NCI-H2107 (cell line): Measurements from ENCODE around the gene GPAT2.
"Not testable (repeated sequence)": the region's sequence is repeated elsewhere in the genome, so short reads cannot be mapped to it uniquely, and the experiment has no call there.

Experiments used
- DNase-seq: peaks from one replicate; lab custom pipeline; 2025; lab: John Stamatoyannopoulos, UW

The GPAT2 gene

DNA sequence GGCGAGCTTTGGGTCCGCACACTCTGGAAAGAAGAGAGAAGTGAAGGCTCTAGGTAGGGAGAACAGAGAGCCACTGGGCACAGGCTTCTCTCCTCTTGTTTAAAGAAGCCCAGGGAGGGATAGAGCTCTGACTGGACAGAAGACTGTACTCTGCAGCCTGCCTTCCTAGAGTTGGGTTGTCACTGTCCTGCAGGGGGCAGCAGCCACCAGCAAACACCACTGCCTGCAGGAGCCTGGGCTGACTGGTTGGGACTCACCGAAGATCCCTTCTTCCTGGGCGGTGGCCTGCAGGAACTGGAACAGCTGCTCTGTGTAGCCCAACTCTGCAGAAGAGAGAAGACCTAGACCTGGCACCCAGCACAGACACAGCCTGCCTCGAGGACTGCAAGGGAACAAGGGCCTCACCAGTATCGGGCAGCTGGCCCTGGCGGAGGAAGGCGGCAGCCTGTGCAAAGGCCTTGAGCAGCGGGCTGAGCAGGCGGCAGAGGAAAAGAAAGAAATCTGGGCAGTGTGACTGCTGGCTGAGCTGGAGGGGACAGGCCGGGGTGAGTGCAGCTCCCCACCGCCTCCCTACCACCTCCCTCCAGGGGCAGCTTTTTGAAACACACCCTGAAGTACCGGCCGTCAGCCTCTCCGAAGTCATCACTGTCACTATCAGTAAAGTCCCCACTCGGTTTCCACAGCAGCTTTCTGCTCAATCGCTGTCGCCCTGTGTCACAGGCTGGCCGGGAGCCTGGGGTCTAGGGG lies 11.8 kb downstream of the GPAT2 start:
- DNase-seq: not testable (repeated sequence)

- DNase-seq: not testable (repeated sequence)
Measured at GRCh38 chr2:96022126-96022525, 12.6 kb downstream of the GPAT2 start.

GRCh38 chr2:96021142-96021541 lies 13.6 kb downstream of the GPAT2 start:
- DNase-seq: not testable (repeated sequence)

DNA sequence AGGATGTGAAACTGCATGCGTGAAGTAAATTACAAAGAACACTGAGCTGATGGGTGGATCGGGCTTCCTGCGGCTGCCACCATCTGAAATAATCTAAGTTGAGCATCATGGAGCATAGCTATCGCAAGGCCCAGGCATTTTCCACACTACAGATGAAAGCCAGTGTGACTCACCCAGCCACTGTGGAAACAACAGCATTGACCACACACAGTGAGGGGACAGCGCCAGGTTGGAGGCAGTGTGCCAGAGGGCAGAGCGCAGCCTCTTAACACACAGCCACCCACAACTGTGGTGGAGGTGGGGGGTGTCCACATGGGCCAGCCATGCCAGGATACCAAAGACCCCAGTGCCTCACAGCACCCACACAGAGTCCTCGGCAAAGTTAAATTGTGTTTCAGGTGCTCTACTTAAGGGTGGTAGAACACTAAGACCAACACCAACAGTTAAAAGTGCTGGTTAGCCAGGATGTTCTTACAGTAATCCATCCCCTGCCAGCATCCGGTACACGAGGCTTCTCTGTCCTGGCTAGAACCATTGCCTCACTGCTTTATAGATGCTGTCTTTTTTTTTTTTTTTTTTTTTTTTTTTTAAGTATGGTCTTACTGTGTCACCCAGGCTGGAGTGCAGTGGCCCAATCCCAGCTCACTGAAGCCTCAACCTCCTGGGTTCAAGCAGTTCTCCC lies 14.7 kb downstream of the GPAT2 start:
- not testable (repeated sequence) for DNase-seq

DNA sequence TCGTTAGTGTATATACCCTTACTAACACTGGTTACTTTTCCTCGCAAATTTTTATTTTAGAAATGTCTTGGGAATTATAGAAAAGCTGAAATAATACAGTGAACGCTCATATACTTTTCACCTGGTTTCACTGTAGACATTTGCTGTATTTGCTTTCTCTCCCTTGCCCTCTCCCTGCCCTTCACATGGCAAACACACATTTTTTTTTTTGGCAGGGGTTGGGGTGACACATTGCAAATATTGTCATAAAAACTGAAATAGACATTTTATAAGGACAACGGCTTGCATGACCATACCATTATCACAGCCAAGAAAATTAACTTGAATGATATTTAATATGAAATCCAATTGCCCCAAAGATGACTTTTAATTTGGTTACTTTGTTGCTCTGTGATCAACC lies 18.4 kb downstream of the GPAT2 start:
- DNase-seq: not testable (repeated sequence)

DNA sequence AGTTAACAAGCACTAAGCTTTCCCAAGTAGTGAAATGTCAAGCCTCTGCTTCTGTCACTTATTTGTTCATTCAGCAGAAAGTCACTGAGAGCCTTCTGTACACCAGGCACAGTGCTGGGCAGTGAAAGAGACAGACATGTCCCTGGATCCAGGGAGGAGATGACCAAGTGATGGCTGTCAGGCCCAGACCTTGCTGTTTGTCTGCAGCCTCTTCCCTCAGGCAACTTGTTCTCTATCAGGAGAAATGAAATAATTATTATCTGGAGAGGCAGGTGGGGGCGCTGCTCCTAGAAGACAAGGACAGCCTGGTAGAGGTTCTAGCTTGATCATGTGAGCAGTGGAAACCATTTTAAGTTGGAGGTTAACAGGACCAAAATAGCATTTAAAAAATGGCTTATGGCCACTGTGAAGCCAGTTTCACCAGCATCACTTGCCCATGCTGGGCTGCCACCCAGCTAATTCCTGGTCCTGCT lies 21.9 kb downstream of the GPAT2 start:
- not testable (repeated sequence) for DNase-seq

DNA sequence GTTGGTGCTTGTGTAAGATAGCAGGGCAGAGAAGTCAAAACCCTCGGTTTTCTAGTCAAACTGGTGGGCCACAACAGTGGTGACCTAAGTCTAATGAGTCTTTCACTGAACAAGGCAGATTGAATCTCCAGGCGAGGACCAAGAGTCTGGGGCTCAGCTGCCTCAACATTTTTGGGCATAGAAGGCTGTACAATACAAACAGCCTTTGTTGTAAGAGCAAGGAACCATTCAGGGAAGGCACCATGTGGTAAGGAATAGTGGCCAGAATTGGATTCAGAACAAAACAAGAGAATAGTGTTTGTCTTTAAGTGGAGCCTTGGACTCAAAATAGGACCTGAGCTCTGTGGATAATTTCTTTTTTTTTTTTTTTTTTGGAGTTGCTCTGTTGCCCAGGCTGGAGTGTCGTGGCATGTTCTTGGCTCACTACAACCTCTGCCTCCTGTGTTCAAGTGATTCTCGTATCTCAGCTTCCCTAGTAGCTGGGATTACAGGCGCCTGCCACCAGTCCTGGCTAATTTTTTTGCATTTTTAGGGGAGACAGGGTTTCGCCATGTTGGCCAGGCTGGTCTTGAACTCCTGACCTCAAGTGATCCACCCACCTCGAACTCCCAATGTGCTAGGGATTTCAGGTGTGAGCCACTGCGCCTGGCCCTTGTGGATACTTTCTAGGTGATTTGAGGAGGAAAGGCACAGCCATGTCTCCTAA lies 22.5 kb downstream of the GPAT2 start:
- DNase-seq: not testable (repeated sequence)

GRCh38 chr2:96011129-96011455 lies 23.6 kb downstream of the GPAT2 start:
- DNase-seq: not testable (repeated sequence)

DNA sequence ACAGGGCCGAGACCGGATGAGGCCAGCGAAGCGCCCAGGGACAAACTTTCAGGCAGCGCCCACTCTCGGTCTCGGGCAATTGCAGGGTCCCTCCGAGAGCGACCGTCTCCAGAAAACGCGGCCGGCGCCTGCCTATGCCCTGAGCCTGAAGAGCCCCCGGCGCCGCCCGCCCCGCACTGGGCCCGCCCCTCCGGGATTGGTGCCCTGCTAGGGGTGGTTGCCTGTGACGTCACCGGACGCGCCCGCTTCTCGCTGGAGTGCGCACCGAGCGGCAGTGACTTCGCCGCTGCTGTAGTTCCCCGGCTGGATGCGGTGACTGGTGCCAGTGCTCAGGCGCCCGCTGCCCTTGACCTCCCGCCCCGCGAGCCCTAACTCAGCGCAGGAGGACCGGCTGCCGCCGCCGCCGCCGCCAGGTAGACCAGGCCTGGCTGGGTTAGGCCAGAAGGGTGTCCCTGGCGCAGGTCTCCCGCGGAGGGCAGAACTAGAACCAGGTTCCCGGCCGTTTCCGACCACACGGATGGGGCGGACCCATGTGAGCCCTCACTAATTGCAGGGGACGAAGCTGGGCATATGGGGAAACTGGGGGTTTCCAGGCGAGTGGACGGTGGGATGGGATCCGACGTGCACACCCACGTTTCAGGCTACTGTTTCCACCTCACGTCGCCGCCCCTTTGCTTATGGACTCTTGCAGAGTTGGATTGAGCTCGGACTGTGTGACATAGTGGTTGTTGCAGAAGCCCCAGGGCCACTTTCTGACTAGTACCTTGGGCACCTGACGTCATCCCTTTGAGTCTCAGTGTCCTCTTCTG lies 24.2 kb downstream of the GPAT2 start:
- not testable (repeated sequence) for DNase-seq

DNA sequence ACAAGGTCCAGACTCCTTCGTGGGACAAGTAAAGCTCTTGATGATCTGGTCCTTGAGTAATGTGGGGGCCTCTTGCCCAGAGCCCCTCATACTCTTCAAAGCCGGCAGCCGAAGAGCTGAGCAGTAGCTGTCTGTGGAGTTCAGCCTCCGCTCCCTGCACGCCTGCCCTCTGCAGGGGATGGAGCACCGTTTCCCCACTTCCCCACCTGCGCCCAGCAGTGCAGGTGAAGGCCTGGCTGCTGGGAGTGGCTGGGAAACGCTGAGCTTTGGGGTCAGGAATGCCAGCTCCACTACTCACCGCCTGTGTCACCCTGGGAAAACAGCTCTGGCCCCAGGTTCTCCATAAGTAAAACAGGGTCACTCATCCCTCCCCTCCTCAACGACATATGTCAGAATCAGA lies 24.9 kb downstream of the GPAT2 start:
- not testable (repeated sequence) for DNase-seq

DNA sequence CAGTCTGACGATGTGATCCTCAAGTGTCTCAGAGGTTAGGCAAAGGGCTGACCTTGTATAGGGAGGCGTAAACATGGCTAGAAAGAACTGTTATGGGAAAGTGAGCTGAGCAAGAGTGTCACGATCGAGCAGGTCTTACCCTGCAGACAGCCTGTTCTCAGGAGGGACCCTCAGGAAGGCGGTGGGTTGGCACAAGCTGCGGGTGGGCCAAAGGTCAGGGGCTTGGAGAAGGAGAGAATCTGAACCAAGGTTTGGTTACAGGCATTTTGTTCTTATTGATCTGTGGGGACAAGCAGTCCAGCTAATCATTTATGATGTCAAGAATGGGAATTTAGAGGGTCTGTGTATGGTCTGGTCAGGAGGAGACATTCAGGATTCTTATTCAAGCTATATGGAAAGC lies 26.7 kb downstream of the GPAT2 start:
- not testable (repeated sequence) for DNase-seq

DNA sequence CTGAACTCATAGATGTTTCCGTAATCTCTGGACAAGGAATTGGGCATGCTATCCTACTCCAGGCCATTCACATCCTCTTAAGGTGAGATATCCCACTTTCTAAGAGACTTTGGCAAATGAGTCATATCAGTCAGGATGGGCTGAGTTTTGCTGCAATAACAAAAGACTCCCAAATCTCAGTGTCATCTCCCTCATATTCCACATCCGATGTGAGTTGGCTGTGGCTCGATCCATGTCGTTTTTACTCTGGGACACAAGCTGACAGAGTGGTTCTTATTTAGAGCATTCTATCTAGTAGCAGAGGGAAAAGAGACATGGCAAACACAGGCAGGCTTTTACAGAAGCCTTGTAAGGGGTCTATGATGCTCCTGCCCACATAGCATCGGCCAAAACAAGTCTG lies 28.5 kb downstream of the GPAT2 start:
- DNase-seq: not testable (repeated sequence)

DNA sequence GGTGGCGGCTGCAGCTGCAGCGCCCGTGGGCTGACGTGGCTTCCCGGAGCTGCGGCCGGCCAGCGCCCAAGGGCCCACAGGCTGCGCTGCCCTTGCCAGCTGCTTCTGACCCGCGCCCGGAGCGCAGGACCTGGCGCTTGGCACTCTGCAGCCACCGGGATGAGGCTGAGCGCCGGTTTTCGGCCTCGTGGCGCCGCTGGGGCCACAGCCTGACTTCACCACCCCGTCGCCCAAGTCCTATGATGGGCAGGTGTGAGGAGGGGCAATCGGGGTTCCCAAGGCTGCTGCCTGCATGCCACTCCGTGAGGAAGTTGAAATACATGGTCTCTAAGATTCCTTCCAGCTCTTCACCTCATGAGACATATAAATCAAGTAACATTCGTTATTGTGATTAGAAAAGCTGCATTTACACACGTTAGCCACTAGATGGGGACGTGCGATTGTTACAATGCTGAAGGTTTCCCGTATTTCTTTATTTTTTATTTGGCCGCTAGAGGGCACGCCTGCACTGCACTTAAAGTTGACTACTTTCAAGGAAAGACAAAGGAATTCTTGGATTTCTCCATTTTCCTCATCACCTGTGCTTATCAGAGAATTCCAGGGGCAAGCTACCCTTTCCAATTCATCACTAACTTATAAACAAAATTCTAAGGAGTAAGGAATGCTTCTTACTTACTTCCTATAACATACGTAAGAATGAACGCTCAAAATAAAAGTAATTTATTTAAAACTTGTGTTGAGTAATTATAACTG lies 42.0 kb downstream of the GPAT2 start:
- not testable (repeated sequence) for DNase-seq

GRCh38 chr2:95992102-95992501 lies 42.6 kb downstream of the GPAT2 start:
- DNase-seq: not testable (repeated sequence)

- DNase-seq: not testable (repeated sequence)
Measured at GRCh38 chr2:95991351-95992094, 43.2 kb downstream of the GPAT2 start, which contains the start of gene ANKRD36C. Gene ANKRD36C, minus strand, starts transcription at chr2:95991824. Its CDS starts 116 bp downstream, at chr2:95991708.

DNA sequence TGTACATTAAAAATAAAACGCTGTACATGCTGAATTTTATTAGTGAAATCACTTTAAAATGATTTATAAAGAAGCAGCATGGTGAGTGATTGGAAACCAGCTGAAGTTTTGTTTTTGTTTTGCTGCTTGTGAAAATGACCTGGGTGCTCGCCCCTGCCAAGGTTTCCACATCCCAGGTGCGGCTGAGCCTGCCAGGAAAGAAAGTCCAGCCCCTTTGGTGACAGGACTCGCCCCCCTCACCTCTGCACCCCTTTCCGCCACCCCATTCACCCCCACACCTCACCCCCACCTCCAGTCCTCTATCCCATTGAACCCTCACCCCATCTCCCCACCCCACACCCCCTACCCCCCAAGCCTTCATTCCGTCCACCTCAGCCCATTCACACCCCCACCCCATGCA lies 43.8 kb downstream of the GPAT2 start:
- not testable (repeated sequence) for DNase-seq
